ENCODE data around the gene GPR89B. TPM values are rescaled to one million over a fixed set of nuclear protein-coding genes. Genes with fewer than 3 reads are reported as not detected.
"Not testable (repeated sequence)": the region's sequence is repeated elsewhere in the genome, so short reads cannot be mapped to it uniquely, and the experiment has no call there.

Gene GPR89B
- total and polyA plus RNA-seq, 4 experiments from 2014 or later: 14.9 to 31.9 (median 24.1) TPM

DNA sequence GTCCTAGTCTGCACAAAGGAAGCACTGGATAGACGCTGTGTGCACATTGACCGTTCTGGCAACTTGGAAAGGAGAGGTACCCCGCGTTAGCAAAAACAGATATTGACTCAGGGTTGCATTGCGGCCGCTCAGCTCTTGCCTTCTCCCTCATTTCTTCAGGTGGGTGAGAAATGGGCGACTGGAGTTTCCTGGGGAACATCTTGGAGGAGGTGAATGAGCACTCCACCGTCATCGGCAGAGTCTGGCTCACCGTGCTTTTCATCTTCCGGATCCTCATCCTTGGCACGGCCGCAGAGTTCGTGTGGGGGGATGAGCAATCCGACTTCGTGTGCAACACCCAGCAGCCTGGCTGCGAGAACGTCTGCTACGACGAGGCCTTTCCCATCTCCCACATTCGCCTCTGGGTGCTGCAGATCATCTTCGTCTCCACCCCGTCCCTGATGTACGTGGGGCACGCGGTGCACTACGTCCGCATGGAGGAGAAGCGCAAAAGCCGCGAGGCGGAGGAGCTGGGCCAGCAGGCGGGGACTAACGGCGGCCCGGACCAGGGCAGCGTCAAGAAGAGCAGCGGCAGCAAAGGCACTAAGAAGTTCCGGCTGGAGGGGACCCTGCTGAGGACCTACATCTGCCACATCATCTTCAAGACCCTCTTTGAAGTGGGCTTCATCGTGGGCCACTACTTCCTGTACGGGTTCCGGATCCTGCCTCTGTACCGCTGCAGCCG is 20.3 kb upstream of the GPR89B start:
- no peaks in the 10 kb centered on the region for H3K9me3 Mint-ChIP-seq
- Histone ChIP-seq H3K4me3 (ENCODE audit: low read length in 2 of 2) (no peak overlapping the region), H3K4me1 (ENCODE audit: insufficient read depth, low read length) (no peaks in the 10 kb centered on the region), H3K36me3 (ENCODE audit: insufficient read depth, low read length) (no peaks in the 10 kb centered on the region), H3K9me3 (ENCODE audit: control insufficient read depth in 1 of 2, low read length in 2 of 2) (no peaks in the 10 kb centered on the region), H3K27ac (ENCODE audit: low read depth, low read length) (no peak overlapping the region), H3K27me3 (ENCODE audit: insufficient read depth, low read length) (no peaks in the 10 kb centered on the region)
- peaks cover 3 to 5% (median 4%) of the 10 kb centered on the region in 4 donors for H3K4me1 Mint-ChIP-seq
- ChIA-PET POLR2A (ENCODE audit: partially characterized antibody) (no interaction called here), CTCF (ENCODE audit: partially characterized antibody) (interaction anchor here (5.5 kb wide), 1 partner anchor 15 kb away, joined by 28 read pairs; no protein-coding TSS in a partner anchor)
- H3K27ac Mint-ChIP-seq: peak overlapping the region in 1 of 7 donors; percentile 8
- no peaks in the 10 kb centered on the region for H3K36me3 Mint-ChIP-seq
- intact Hi-C loops (cut with micrococcal nuclease): no loop called here
- no peak overlapping the region for H3K4me3 Mint-ChIP-seq
- no peak for DNase-seq
- peaks cover 0 to 2% of the 10 kb centered on the region in 2 donors for H3K27me3 Mint-ChIP-seq

DNA sequence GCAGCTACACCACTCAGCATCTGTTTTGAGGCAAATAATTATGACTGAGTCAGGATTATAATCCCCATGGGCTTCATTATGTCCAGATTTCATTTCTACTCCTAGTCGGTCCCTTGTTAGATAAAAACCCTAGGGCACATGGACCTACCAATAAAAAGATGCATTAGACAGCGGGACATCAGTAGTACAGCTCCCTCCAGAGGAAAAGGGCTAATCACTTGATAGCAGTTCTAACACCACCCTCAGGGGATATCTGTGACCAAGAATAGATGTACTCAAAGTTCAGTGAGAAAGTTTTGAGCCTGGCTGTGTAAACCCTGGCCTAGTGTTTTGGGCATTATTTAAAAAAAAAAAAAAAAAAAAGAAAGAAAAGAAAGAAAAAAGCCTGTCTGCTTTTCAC is 15.7 kb upstream of the GPR89B start:
- no peak for DNase-seq
- Mint-ChIP-seq H3K27ac (no peak overlapping the region), H3K4me3 (no peak overlapping the region), H3K4me1 (no peaks in the 10 kb centered on the region), H3K36me3 (no peaks in the 10 kb centered on the region), H3K9me3 (no peaks in the 10 kb centered on the region), H3K27me3 (peaks cover 6 to 18% of the 10 kb centered on the region in 2 donors)
- intact Hi-C loops (cut with micrococcal nuclease): no loop called here
- CTCF ChIA-PET (ENCODE audit: partially characterized antibody): interaction anchor here (0.6 kb wide), 1 partner anchor 17 kb away, joined by 3 read pairs; no protein-coding TSS in a partner anchor
- H3K4me1 ChIP-seq (ENCODE audit: insufficient read depth, low read length): no peaks in the 10 kb centered on the region
- H3K9me3 ChIP-seq (ENCODE audit: control insufficient read depth in 1 of 2, low read length in 2 of 2): no peaks in the 10 kb centered on the region
- POLR2A ChIA-PET (ENCODE audit: partially characterized antibody): no interaction called here
- H3K36me3 ChIP-seq (ENCODE audit: insufficient read depth, low read length): no peaks in the 10 kb centered on the region
- no peak overlapping the region for H3K4me3 ChIP-seq (ENCODE audit: low read length in 2 of 2)
- H3K27ac ChIP-seq (ENCODE audit: low read depth, low read length): no peak overlapping the region
- H3K27me3 ChIP-seq (ENCODE audit: insufficient read depth, low read length): no peaks in the 10 kb centered on the region

GRCh38 chr1:147913362-147913942 is 14.8 kb upstream of the GPR89B start:
- no peaks in the 10 kb centered on the region for H3K9me3 ChIP-seq (ENCODE audit: control insufficient read depth in 1 of 2, low read length in 2 of 2)
- no peak overlapping the region for H3K27ac ChIP-seq (ENCODE audit: low read depth, low read length)
- no peaks in the 10 kb centered on the region for H3K9me3 Mint-ChIP-seq
- no peak overlapping the region for H3K27ac Mint-ChIP-seq
- H3K4me3 Mint-ChIP-seq: no peak overlapping the region
- no peaks in the 10 kb centered on the region for H3K4me1 Mint-ChIP-seq
- H3K27me3 ChIP-seq (ENCODE audit: insufficient read depth, low read length): no peaks in the 10 kb centered on the region
- H3K36me3 Mint-ChIP-seq: no peaks in the 10 kb centered on the region
- intact Hi-C loops (cut with micrococcal nuclease): no loop called here
- POLR2A ChIA-PET (ENCODE audit: partially characterized antibody): no interaction called here
- DNase-seq: no peak
- H3K4me3 ChIP-seq (ENCODE audit: low read length in 2 of 2): no peak overlapping the region
- H3K36me3 ChIP-seq (ENCODE audit: insufficient read depth, low read length): no peaks in the 10 kb centered on the region
- H3K27me3 Mint-ChIP-seq: peaks cover 6 to 18% of the 10 kb centered on the region in 2 donors
- no peaks in the 10 kb centered on the region for H3K4me1 ChIP-seq (ENCODE audit: insufficient read depth, low read length)
- CTCF ChIA-PET (ENCODE audit: partially characterized antibody): no interaction called here

DNA sequence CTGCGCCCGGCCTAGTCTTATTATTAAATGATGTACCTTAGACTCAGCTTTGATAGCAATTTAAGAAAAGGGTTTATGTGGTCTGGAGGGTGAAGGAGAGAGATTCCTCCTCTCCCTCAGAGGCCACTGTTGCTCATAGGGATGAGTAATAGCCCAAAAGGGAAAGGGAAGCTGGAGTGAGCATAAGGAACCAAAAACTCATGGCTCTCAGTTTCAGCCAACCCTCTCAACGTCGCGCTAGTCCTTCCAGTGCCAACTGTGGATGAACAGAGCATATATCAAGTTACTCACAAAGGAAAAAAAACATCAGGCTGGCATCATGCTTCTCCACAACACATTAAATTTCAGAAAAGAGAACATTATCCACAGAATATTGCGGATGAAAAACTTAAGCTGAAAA is 8.3 kb upstream of the GPR89B start:
- no peak overlapping the region for H3K4me3 Mint-ChIP-seq
- Histone ChIP-seq H3K4me1 (ENCODE audit: insufficient read depth, low read length) (no peaks in the 10 kb centered on the region), H3K4me3 (ENCODE audit: low read length in 2 of 2) (no peak overlapping the region), H3K36me3 (ENCODE audit: insufficient read depth, low read length) (no peaks in the 10 kb centered on the region), H3K9me3 (ENCODE audit: control insufficient read depth in 1 of 2, low read length in 2 of 2) (no peaks in the 10 kb centered on the region), H3K27me3 (ENCODE audit: insufficient read depth, low read length) (no peaks in the 10 kb centered on the region), H3K27ac (ENCODE audit: low read depth, low read length) (no peak overlapping the region)
- no peaks in the 10 kb centered on the region for H3K36me3 Mint-ChIP-seq
- no peaks in the 10 kb centered on the region for H3K9me3 Mint-ChIP-seq
- H3K27ac Mint-ChIP-seq: no peak overlapping the region
- intact Hi-C loops (cut with micrococcal nuclease): no loop called here
- DNase-seq: no peak
- ChIA-PET CTCF (ENCODE audit: partially characterized antibody) (interaction anchor here (1.1 kb wide), 1 partner anchor 27 kb away, joined by 3 read pairs; no protein-coding TSS in a partner anchor), POLR2A (ENCODE audit: partially characterized antibody) (no interaction called here)
- peaks cover 6 to 11% of the 10 kb centered on the region in 2 donors for H3K27me3 Mint-ChIP-seq
- H3K4me1 Mint-ChIP-seq: no peaks in the 10 kb centered on the region

- no peaks in the 10 kb centered on the region for H3K9me3 ChIP-seq (ENCODE audit: control insufficient read depth in 1 of 2, low read length in 2 of 2)
- H3K4me1 ChIP-seq (ENCODE audit: insufficient read depth, low read length): peaks cover 6% of the 10 kb centered on the region
- ChIA-PET POLR2A (ENCODE audit: partially characterized antibody) (no interaction called here), CTCF (ENCODE audit: partially characterized antibody) (no interaction called here)
- H3K27ac Mint-ChIP-seq: peak overlapping the region in 1 of 7 donors; percentile 30
- peaks cover 2 to 5% (median 4%) of the 10 kb centered on the region in 4 donors for H3K4me1 Mint-ChIP-seq
- H3K27ac ChIP-seq (ENCODE audit: low read depth, low read length): no peak overlapping the region
- H3K4me3 Mint-ChIP-seq: no peak overlapping the region
- no peaks in the 10 kb centered on the region for H3K27me3 ChIP-seq (ENCODE audit: insufficient read depth, low read length)
- H3K36me3 Mint-ChIP-seq: no peaks in the 10 kb centered on the region
- peaks cover 0 to 2% of the 10 kb centered on the region in 2 donors for H3K27me3 Mint-ChIP-seq
- H3K4me3 ChIP-seq (ENCODE audit: low read length in 2 of 2): no peak overlapping the region
- no peak for DNase-seq
- no peaks in the 10 kb centered on the region for H3K36me3 ChIP-seq (ENCODE audit: insufficient read depth, low read length)
- H3K9me3 Mint-ChIP-seq: no peaks in the 10 kb centered on the region
- intact Hi-C loops (cut with micrococcal nuclease): no loop called here
These were observed 3.4 kb upstream of the GPR89B start for GRCh38 chr1:147924813-147925212.

DNA sequence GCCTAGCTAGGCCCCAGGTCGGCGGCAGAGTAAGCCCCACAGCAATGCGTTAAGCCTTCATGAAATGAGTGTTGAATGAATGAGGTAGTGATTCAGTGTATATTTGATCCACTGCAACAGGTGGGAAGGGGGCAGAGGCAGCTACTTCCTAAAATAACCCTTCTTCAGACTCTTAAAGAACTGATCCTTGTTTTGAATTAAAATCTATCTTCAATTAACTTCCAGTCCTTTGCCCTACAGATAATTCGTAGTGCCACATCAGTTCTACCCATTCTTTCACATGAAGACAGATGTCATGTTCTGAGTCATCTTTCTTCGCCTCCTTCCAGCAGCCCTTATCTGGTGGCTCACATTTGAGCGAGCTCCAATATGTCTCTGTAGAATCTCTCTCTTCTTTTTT is 1.0 kb upstream of the GPR89B start:
- CTCF ChIA-PET (ENCODE audit: partially characterized antibody); DNase-seq; H3K9me3 Mint-ChIP-seq; H3K36me3 ChIP-seq (ENCODE audit: insufficient read depth, low read length); H3K27me3 Mint-ChIP-seq; H3K36me3 Mint-ChIP-seq; POLR2A ChIA-PET (ENCODE audit: partially characterized antibody); H3K9me3 ChIP-seq (ENCODE audit: control insufficient read depth in 1 of 2, low read length in 2 of 2); H3K27ac ChIP-seq (ENCODE audit: low read depth, low read length); H3K4me3 ChIP-seq (ENCODE audit: low read length in 2 of 2); H3K4me3 Mint-ChIP-seq; H3K27me3 ChIP-seq (ENCODE audit: insufficient read depth, low read length); H3K27ac Mint-ChIP-seq; intact Hi-C loops (cut with micrococcal nuclease): not testable (repeated sequence)
- peaks cover 9 to 28% (median 20%) of the 10 kb centered on the region in 4 donors for H3K4me1 Mint-ChIP-seq
- peaks cover 17% of the 10 kb centered on the region for H3K4me1 ChIP-seq (ENCODE audit: insufficient read depth, low read length)

DNA sequence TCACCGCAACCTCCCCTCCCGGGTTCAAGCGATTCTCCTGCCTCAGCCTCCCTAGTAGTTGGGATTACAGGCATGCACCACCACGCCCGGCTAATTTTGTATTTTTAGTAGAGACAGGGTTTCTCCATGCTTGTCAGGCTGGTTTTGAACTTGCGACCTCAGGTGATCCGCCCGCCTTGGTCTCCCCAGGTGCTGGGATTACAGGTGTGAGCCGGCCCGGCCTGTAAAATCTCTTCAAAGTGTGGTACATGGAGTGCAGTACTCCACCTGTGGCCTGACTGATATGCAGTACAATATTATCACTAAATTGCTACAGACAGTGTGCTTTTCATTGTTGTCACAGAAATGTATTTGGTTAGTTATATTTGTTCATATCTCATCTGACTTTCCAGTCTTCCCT is 531 bp upstream of the GPR89B start:
- H3K27ac Mint-ChIP-seq; H3K4me3 Mint-ChIP-seq; H3K36me3 ChIP-seq (ENCODE audit: insufficient read depth, low read length); H3K9me3 ChIP-seq (ENCODE audit: control insufficient read depth in 1 of 2, low read length in 2 of 2); H3K27me3 ChIP-seq (ENCODE audit: insufficient read depth, low read length); POLR2A ChIA-PET (ENCODE audit: partially characterized antibody); H3K27me3 Mint-ChIP-seq; H3K9me3 Mint-ChIP-seq; H3K36me3 Mint-ChIP-seq; H3K4me3 ChIP-seq (ENCODE audit: low read length in 2 of 2); CTCF ChIA-PET (ENCODE audit: partially characterized antibody); intact Hi-C loops (cut with micrococcal nuclease); DNase-seq; H3K27ac ChIP-seq (ENCODE audit: low read depth, low read length): not testable (repeated sequence)
- peaks cover 11 to 33% (median 23%) of the 10 kb centered on the region in 4 donors for H3K4me1 Mint-ChIP-seq
- H3K4me1 ChIP-seq (ENCODE audit: insufficient read depth, low read length): peaks cover 19% of the 10 kb centered on the region
